ENCODE data around the gene ADGRF1.

- TF ChIP-seq CTCF (IDR thresholded peaks at IDR 0.05; ENCODE audit: extremely low read depth in 1 of 2, insufficient read depth in 1 of 2, low read depth in 1 of 2, low read length in 2 of 2), result no peak
- TF ChIP-seq MYC (IDR thresholded peaks at IDR 0.05; ENCODE audit: low read depth, low read length), result no peak
- no peak for TF ChIP-seq POLR2AphosphoS5 (IDR thresholded peaks at IDR 0.05; ENCODE audit: insufficient read depth, low read depth, low read length)
- no peak for TF ChIP-seq POLR2A (IDR thresholded peaks at IDR 0.05; ENCODE audit: low read depth, low read length)
- TF ChIP-seq FOS (IDR thresholded peaks at IDR 0.05; ENCODE audit: borderline replicate concordance, insufficient read depth, low read length), result no peak
These were observed 38.0 kb upstream of the ADGRF1 start for GRCh38 chr6:47080083-47080596.
